CD4-positive, alpha-beta T cell (primary cell): ENCODE measurements around the gene AHRR. TPM values are rescaled to one million over a fixed set of nuclear protein-coding genes. Genes with fewer than 3 reads are reported as not detected.

Experiments
- ATAC-seq: fragments of 200-7000 bp; cut with Tn5 transposase; one replicate; pipeline ENCODE4 v1.10.0; 2022; ENCODE audit warnings: mild to moderate bottlenecking; ENCODE audit not compliant: poor library complexity
- CTCF ChIA-PET: fragments of 350-600 bp; sonication (Branson Sonifier 250); formaldehyde crosslinking; loops from one replicate; lab custom pipeline; 2021; ENCODE audit warnings: antibody characterized with exemption, inconsistent platforms; lab: Charles Lee
- POLR2A ChIA-PET: fragments of 350-600 bp; sonication (Branson Sonifier 250); formaldehyde crosslinking; loops from one replicate; lab custom pipeline; 2021; ENCODE audit warnings: antibody characterized with exemption, inconsistent platforms; lab: Charles Lee
- DNase-seq, 14 experiments: peaks; one replicate each; pipeline ENCODE4 v3.0.0-alpha.2; 2013 to 2020; ENCODE audit warnings: mixed read lengths in 2 of 14
- H3K27ac ChIP-seq, 2 donors: one replicate each; pipeline versions ENCODE4 v1.5.1 to v1.7.0; 2013; ENCODE audit warnings: low read length in 2 of 2, low read depth in 1 of 2, mild to moderate bottlenecking in 1 of 2
- H3K27me3 ChIP-seq, 2 experiments: 1 replicate in 1 of 2; 2 replicates in 1 of 2; pipeline versions ENCODE4 v1.6.1 to v1.7.0; 2013; ENCODE audit warnings: low read length in 2 of 2, control low read depth in 1 of 2, mild to moderate bottlenecking in 1 of 2, moderate library complexity in 1 of 2; ENCODE audit not compliant: insufficient read depth in 2 of 2, control insufficient read depth in 1 of 2
- H3K36me3 ChIP-seq: one replicate; pipeline ENCODE4 v1.6.1; 2013; ENCODE audit warnings: low read length, control low read depth; ENCODE audit not compliant: insufficient read depth
- H3K4me1 ChIP-seq: one replicate; pipeline ENCODE4 v1.6.1; 2013; ENCODE audit warnings: low read length, control low read depth; ENCODE audit not compliant: insufficient read depth
- H3K4me3 ChIP-seq: one replicate; pipeline ENCODE4 v1.5.1; 2013; ENCODE audit warnings: mild to moderate bottlenecking, low read length, moderate library complexity
- H3K9me3 ChIP-seq, 2 experiments: 1 replicate in 1 of 2; 2 replicates in 1 of 2; pipeline versions ENCODE4 v1.6.1 to v1.7.0; 2013; ENCODE audit warnings: low read length in 2 of 2, mild to moderate bottlenecking in 2 of 2, control low read depth in 1 of 2, moderate library complexity in 1 of 2; ENCODE audit not compliant: control insufficient read depth in 1 of 2, insufficient read depth in 1 of 2
- H3K27ac Mint-ChIP-seq: one replicate; pipeline ENCODE4 v1.8.0; 2020; ENCODE audit warnings: mixed read lengths
- H3K27me3 Mint-ChIP-seq: one replicate; pipeline ENCODE4 v1.8.0; 2021; ENCODE audit warnings: mixed read lengths
- H3K36me3 Mint-ChIP-seq: one replicate; pipeline ENCODE4 v1.8.0; 2021; ENCODE audit warnings: low read depth, mixed read lengths
- H3K4me1 Mint-ChIP-seq: one replicate; pipeline ENCODE4 v1.8.0; 2021; ENCODE audit warnings: low read depth, mixed read lengths
- H3K4me3 Mint-ChIP-seq: one replicate; pipeline ENCODE4 v1.8.0; 2020; ENCODE audit warnings: mild to moderate bottlenecking, mixed read lengths
- H3K9me3 Mint-ChIP-seq: one replicate; pipeline ENCODE4 v1.8.0; 2020; ENCODE audit warnings: mixed read lengths
- intact Hi-C, 2 experiments: fragments of 100-400 bp; cut with DNase I in 1 of 2; cut with micrococcal nuclease in 1 of 2; formaldehyde crosslinking; loops; one replicate each; pipeline versions ENCODE4 v1.15.1 to v1.9.0; 2023 to 2025; cut with DNase I, micrococcal nuclease
- total RNA-seq, 174 experiments: library from RNA in 2 of 174; stranded (reverse) in 2 of 174; gene quantifications; one replicate each; pipeline ENCODE4 v1.2.3 and lab custom pipeline; 2021 to 2026
- TF ChIP-seq, protein P1 (sequence below): fragments of 200-600 bp; IDR thresholded peaks from one replicate; pipeline ENCODE4 v1.8.0; 2022; ENCODE audit warnings: antibody characterized with exemption, mild to moderate bottlenecking

AHRR gene
- total RNA-seq, 2 experiments from 2014 or later: 0.45 to 0.63 TPM

DNA sequence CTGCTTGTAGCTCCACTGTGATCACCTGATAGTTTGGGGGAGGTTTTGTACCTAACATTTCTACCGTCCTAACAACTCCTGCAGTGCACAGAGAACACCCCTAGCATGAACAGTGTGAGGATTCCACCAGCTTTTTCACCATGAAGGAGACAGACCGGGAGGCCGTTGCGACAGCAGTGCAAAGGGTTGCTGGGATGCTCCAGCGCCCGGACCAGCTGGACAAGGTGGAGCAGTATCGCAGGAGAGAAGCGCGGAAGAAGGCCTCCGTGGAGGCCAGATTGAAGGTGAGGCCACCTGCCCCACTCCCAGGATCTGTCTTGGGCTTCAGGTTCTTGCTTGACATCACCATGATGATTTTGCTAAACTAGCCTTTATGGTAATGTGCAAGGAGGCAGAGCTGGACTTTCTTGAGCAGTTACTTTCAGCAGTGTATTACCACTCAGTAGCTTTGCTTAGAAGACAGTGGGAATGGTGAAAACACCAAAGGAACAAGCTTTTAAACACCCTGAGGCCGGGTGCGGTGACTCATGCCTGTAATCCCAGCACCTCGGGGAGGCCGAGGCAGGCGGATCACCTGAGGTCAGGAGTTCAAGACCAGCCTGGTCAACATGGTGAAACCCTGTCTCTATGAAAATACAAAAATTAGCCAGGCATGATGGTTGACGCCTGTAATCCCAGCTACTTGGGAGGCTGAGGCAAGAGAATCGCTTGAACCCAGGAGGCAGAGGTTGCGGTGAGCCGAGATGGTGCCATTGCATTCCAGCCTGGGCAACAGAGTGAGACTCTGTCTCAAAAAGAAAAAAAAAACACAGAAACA is 124.8 kb downstream of the AHRR start:
- intact Hi-C loops: loop anchor here (5.0 to 10.0 kb wide), 3 partner anchors 166 to 231 kb away; partner anchors contain the start of genes CEP72 (in 2 of the 2), CCDC127 (in 1 of the 2) and SDHA (in 1 of the 2)
- Histone ChIP-seq H3K9me3 (peaks cover 0 to 3% of the 10 kb centered on the region in 2 experiments), H3K27me3 (no peaks in the 10 kb centered on the region), H3K36me3 (peaks cover 47% of the 10 kb centered on the region), H3K4me1 (peaks cover 31% of the 10 kb centered on the region), H3K4me3 (no peak overlapping the region), H3K27ac (no peak overlapping the region)
- H3K4me1 Mint-ChIP-seq: peaks cover 51% of the 10 kb centered on the region
- peaks cover 71% of the 10 kb centered on the region for H3K36me3 Mint-ChIP-seq
- peak overlapping the region; percentile 83 for H3K4me3 Mint-ChIP-seq
- no peaks in the 10 kb centered on the region for H3K9me3 Mint-ChIP-seq
- TF ChIP-seq, protein P1, sequence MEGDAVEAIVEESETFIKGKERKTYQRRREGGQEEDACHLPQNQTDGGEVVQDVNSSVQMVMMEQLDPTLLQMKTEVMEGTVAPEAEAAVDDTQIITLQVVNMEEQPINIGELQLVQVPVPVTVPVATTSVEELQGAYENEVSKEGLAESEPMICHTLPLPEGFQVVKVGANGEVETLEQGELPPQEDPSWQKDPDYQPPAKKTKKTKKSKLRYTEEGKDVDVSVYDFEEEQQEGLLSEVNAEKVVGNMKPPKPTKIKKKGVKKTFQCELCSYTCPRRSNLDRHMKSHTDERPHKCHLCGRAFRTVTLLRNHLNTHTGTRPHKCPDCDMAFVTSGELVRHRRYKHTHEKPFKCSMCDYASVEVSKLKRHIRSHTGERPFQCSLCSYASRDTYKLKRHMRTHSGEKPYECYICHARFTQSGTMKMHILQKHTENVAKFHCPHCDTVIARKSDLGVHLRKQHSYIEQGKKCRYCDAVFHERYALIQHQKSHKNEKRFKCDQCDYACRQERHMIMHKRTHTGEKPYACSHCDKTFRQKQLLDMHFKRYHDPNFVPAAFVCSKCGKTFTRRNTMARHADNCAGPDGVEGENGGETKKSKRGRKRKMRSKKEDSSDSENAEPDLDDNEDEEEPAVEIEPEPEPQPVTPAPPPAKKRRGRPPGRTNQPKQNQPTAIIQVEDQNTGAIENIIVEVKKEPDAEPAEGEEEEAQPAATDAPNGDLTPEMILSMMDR: no peak
- peak overlapping the region; percentile 71 for H3K27ac Mint-ChIP-seq
- POLR2A ChIA-PET: interaction anchor here (0.7 to 2.0 kb wide), 4 partner anchors 17 to 175 kb away, joined by 3 to 17 read pairs (median 4); partner anchors contain the start of gene PDCD6
- ATAC-seq (no peak), DNase-seq (peak in 2 of 14 experiments; percentile 1 to 14)
- CTCF ChIA-PET: interaction anchor here (0.9 to 1.5 kb wide), 7 partner anchors 11 to 201 kb away, joined by 3 to 8 read pairs (median 4); no protein-coding TSS in a partner anchor
- H3K27me3 Mint-ChIP-seq: no peaks in the 10 kb centered on the region

DNA sequence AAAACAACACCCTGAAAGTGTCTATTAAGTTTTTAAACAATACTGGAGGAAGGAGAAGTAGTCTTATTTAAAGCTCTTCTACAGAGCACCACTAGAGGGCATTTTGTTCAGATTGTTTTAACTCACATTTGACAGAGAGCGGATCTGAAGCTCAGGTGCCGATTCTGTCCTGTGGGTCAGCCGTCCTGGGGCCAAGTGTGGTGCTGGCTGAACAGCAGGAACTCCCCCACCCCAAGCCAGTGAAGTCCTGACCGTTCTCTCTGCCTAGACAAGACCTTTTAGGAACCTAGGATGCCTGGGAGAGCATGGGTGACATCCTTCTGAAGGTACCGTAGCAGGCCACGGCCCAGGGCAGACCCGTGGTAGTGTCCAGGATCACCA is 125.4 kb downstream of the AHRR start:
- H3K4me3 Mint-ChIP-seq: peak overlapping the region; percentile 83
- Histone ChIP-seq H3K4me1 (peaks cover 30% of the 10 kb centered on the region), H3K36me3 (peaks cover 53% of the 10 kb centered on the region), H3K27me3 (no peaks in the 10 kb centered on the region), H3K9me3 (peaks cover 0 to 9% of the 10 kb centered on the region in 2 experiments), H3K27ac (no peak overlapping the region), H3K4me3 (no peak overlapping the region)
- no peaks in the 10 kb centered on the region for H3K27me3 Mint-ChIP-seq
- ATAC-seq (peak; percentile 41), DNase-seq (peak in 5 of 14 experiments; percentile 6 to 69 (median 48))
- peaks cover 48% of the 10 kb centered on the region for H3K4me1 Mint-ChIP-seq
- peaks cover 77% of the 10 kb centered on the region for H3K36me3 Mint-ChIP-seq
- TF ChIP-seq, protein P1: peak; percentile 69
- intact Hi-C loops: loop anchor here (5.0 to 10.0 kb wide), 3 partner anchors 165 to 232 kb away; partner anchors contain the start of genes CEP72 (in 2 of the 2), CCDC127 (in 1 of the 2) and SDHA (in 1 of the 2)
- H3K27ac Mint-ChIP-seq: peak overlapping the region; percentile 71
- H3K9me3 Mint-ChIP-seq: peaks cover 4% of the 10 kb centered on the region
- CTCF ChIA-PET: interaction anchor here (0.9 to 1.5 kb wide), 6 partner anchors 15 to 201 kb away, joined by 3 to 8 read pairs (median 4); no protein-coding TSS in a partner anchor
- POLR2A ChIA-PET: interaction anchor here (0.8 to 2.0 kb wide), 3 partner anchors 17 to 176 kb away, joined by 3 to 17 read pairs (median 5); partner anchors contain the start of gene PDCD6

DNA sequence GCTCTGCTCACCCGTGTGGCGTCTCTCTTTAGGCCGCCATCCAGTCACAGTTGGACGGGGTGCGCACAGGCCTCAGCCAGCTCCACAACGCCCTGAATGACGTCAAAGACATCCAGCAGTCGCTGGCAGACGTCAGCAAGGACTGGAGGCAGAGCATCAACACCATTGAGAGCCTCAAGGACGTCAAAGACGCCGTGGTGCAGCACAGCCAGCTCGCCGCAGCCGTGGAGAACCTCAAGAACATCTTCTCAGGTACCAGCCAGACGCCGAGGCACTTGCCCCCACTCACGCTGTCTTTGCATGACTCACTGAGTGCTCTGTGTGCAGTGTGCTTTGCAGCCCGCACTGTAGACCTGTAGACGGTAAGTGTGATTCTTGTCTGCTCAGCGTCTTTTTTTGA is 126.0 kb downstream of the AHRR start:
- peaks cover 24% of the 10 kb centered on the region for H3K4me1 ChIP-seq
- peaks cover under 1 to 16% of the 10 kb centered on the region in 2 experiments for H3K9me3 ChIP-seq
- Mint-ChIP-seq H3K9me3 (peaks cover 8% of the 10 kb centered on the region), H3K27ac (no peak overlapping the region), H3K4me3 (no peak overlapping the region), H3K27me3 (no peaks in the 10 kb centered on the region), H3K36me3 (peaks cover 81% of the 10 kb centered on the region), H3K4me1 (peaks cover 48% of the 10 kb centered on the region)
- intact Hi-C loops: loop anchor here (5.0 to 10.0 kb wide), 3 partner anchors 165 to 233 kb away; partner anchors contain the start of genes CEP72 (in 2 of the 2), CCDC127 (in 1 of the 2) and SDHA (in 1 of the 2)
- DNase-seq: peak in 2 of 14 experiments; percentile 4 to 15
- ChIA-PET POLR2A (interaction anchor here (1.5 to 2.0 kb wide), 2 partner anchors 16 to 25 kb away, joined by 5 to 17 read pairs; no protein-coding TSS in a partner anchor), CTCF (interaction anchor here (0.9 to 1.5 kb wide), 4 partner anchors 14 to 200 kb away, joined by 3 to 8 read pairs (median 4); no protein-coding TSS in a partner anchor)
- no peaks in the 10 kb centered on the region for H3K27me3 ChIP-seq
- TF ChIP-seq, protein P1: no peak
- H3K36me3 ChIP-seq: peaks cover 59% of the 10 kb centered on the region
- no peak for ATAC-seq
- H3K4me3 ChIP-seq: no peak overlapping the region
- H3K27ac ChIP-seq: no peak overlapping the region
